Osteocyte (in vitro differentiated cells): ENCODE results near the gene ANKRD44. TPM values are rescaled to one million over a fixed set of nuclear protein-coding genes. Genes with fewer than 3 reads are reported as not detected.
A peak's percentile ranks its signal among the peaks of the same experiment; 100 is the strongest.

Experiments
- DNase-seq: peaks from one replicate; pipeline ENCODE4 v3.0.0; 2021; ENCODE audit warnings: mixed read lengths; ENCODE audit not compliant: unreplicated experiment; ENCODE audit errors: extremely low spot score
- H3K27ac Mint-ChIP-seq: one replicate; pipeline ENCODE4 v1.8.0; 2021; ENCODE audit warnings: mild to moderate bottlenecking, mixed read lengths; ENCODE audit not compliant: unreplicated experiment
- H3K27me3 Mint-ChIP-seq: one replicate; pipeline ENCODE4 v1.8.0; 2021; ENCODE audit warnings: mixed read lengths; ENCODE audit not compliant: unreplicated experiment
- H3K36me3 Mint-ChIP-seq: one replicate; pipeline ENCODE4 v1.8.0; 2021; ENCODE audit warnings: mixed read lengths; ENCODE audit not compliant: unreplicated experiment
- H3K4me1 Mint-ChIP-seq: one replicate; pipeline ENCODE4 v1.8.0; 2021; ENCODE audit warnings: mixed read lengths; ENCODE audit not compliant: unreplicated experiment
- H3K4me3 Mint-ChIP-seq: one replicate; pipeline ENCODE4 v1.8.0; 2021; ENCODE audit warnings: mild to moderate bottlenecking, moderate library complexity, mixed read lengths; ENCODE audit not compliant: unreplicated experiment
- H3K9me3 Mint-ChIP-seq: one replicate; pipeline ENCODE4 v1.8.0; 2021; ENCODE audit warnings: mixed read lengths; ENCODE audit not compliant: unreplicated experiment
- CTCF ChIP-seq: fragments of 200-600 bp; sonication (generic); IDR thresholded peaks from 2 replicates; pipeline ENCODE4 v1.5.0; 2021; ENCODE audit warnings: antibody characterized with exemption, mild to moderate bottlenecking, moderate library complexity
- total RNA-seq: library from RNA; stranded (reverse); gene quantifications from 2 replicates; pipeline ENCODE4 v1.2.1, GENCODE V29; 2021

Gene ANKRD44
- total RNA-seq, 1 donor from 2014 or later: 16.6 TPM

GRCh38 chr2:197208024-197208423 is 102.6 kb downstream of the ANKRD44 start:
- H3K36me3 Mint-ChIP-seq: no peaks in the 10 kb centered on the region
- no peaks in the 10 kb centered on the region for H3K27me3 Mint-ChIP-seq
- no peak overlapping the region for H3K27ac Mint-ChIP-seq
- no peak overlapping the region for H3K4me3 Mint-ChIP-seq
- TF ChIP-seq CTCF: no peak
- DNase-seq: no peak
- H3K9me3 Mint-ChIP-seq: no peaks in the 10 kb centered on the region
- H3K4me1 Mint-ChIP-seq: peaks cover 30% of the 10 kb centered on the region

GRCh38 chr2:197207598-197207997 is 103.0 kb downstream of the ANKRD44 start:
- H3K27ac Mint-ChIP-seq: no peak overlapping the region
- no peaks in the 10 kb centered on the region for H3K27me3 Mint-ChIP-seq
- peaks cover 26% of the 10 kb centered on the region for H3K4me1 Mint-ChIP-seq

GRCh38 chr2:197207106-197207505 is 103.5 kb downstream of the ANKRD44 start:
- no peaks in the 10 kb centered on the region for H3K27me3 Mint-ChIP-seq
- TF ChIP-seq CTCF: no peak
- no peaks in the 10 kb centered on the region for H3K9me3 Mint-ChIP-seq
- H3K4me1 Mint-ChIP-seq: peaks cover 24% of the 10 kb centered on the region
- H3K36me3 Mint-ChIP-seq: peaks cover 2% of the 10 kb centered on the region
- DNase-seq: no peak
- no peak overlapping the region for H3K4me3 Mint-ChIP-seq
- H3K27ac Mint-ChIP-seq: no peak overlapping the region

More at GRCh38 chr2:197207598-197207997, 103.0 kb downstream of the ANKRD44 start:
- TF ChIP-seq CTCF: no peak
- Mint-ChIP-seq H3K9me3 (no peaks in the 10 kb centered on the region), H3K4me3 (no peak overlapping the region), H3K36me3 (no peaks in the 10 kb centered on the region)
- DNase-seq: no peak

GRCh38 chr2:197205585-197206215 is 104.9 kb downstream of the ANKRD44 start:
- Mint-ChIP-seq H3K27me3 (no peaks in the 10 kb centered on the region), H3K4me1 (peaks cover 24% of the 10 kb centered on the region), H3K9me3 (no peaks in the 10 kb centered on the region), H3K4me3 (no peak overlapping the region), H3K27ac (no peak overlapping the region), H3K36me3 (peaks cover 7% of the 10 kb centered on the region)
- TF ChIP-seq CTCF: no peak
- no peak for DNase-seq

GRCh38 chr2:197204519-197205250 is 105.9 kb downstream of the ANKRD44 start:
- Mint-ChIP-seq H3K9me3 (no peaks in the 10 kb centered on the region), H3K36me3 (peaks cover 7% of the 10 kb centered on the region), H3K27ac (peak overlapping the region; percentile 53), H3K4me1 (peaks cover 24% of the 10 kb centered on the region), H3K4me3 (no peak overlapping the region), H3K27me3 (no peaks in the 10 kb centered on the region)
- no peak for TF ChIP-seq CTCF
- no peak for DNase-seq
